K562 (cell line): ENCODE measurements around the gene KRTAP2-1. TPM values are rescaled to one million over a fixed set of nuclear protein-coding genes. Genes with fewer than 3 reads are reported as not detected.

Source experiments
- ATAC-seq: fragments of 200-7000 bp; cut with Tn5 transposase; 3 replicates; pipeline ENCODE4 v1.9.1; 2020; ENCODE audit warnings: moderate library complexity
- BruUV-seq: library from RNA; stranded (reverse); fragments of 400-500 nt; replicated peaks from 2 replicates; lab custom pipeline; 2021; lab: Mats Ljungman, UMichigan
- CTCF ChIA-PET: fragments of 300-600 bp; formaldehyde crosslinking; extraction: SDS; loops from one replicate; lab custom pipeline; 2021; ENCODE audit warnings: low intra/inter-chr PET ratio; lab: Yijun Ruan, JAX
- POLR2A ChIA-PET: fragments of 300-600, 350-650 bp; sonication (Branson Sonifier 250); formaldehyde crosslinking; extraction: SDS; loops from one replicate; lab custom pipeline; 2021; ENCODE audit warnings: antibody characterized with exemption, inconsistent platforms; lab: Yijun Ruan, JAX
- DNase-seq, 4 experiments: peaks; one replicate each; pipeline versions ENCODE4 v3.0.0 to v3.0.0-alpha.2; 2011 to 2018; ENCODE audit warnings: low spot score in 3 of 4, mixed read lengths in 3 of 4; ENCODE audit errors: extremely low read depth in 1 of 4
- FAIRE-seq: peaks from 2 replicates; lab custom pipeline; 2011; peaks lifted over from hg19 to GRCh38; lab: Jason Lieb, UNC
- H2AFZ ChIP-seq: 2 replicates; pipeline ENCODE4 v1.6.0; 2011; ENCODE audit warnings: low read depth, low read length, control low read depth, inconsistent platforms
- H3K27ac ChIP-seq: fragments of 200-600 bp; 3 replicates; pipeline ENCODE4 v1.8.0; 2011; ENCODE audit warnings: low read depth, mild to moderate bottlenecking, control low read depth, inconsistent platforms, low read length, moderate library complexity, mixed read lengths; ENCODE audit errors: extremely low read depth
- H3K27me3 ChIP-seq, 2 experiments: fragments of 300-600 bp in 1 of 2; 2 replicates in 1 of 2; 3 replicates in 1 of 2; pipeline versions ENCODE4 v1.6.0 to v1.8.0; 2011; ENCODE audit warnings: inconsistent platforms in 2 of 2, low read length in 2 of 2, mild to moderate bottlenecking in 1 of 2, mixed read lengths in 1 of 2, moderate library complexity in 1 of 2; ENCODE audit not compliant: control insufficient read depth in 2 of 2, insufficient read depth in 2 of 2
- H3K36me3 ChIP-seq: fragments of 300-600 bp; 3 replicates; pipeline ENCODE4 v1.8.0; 2011; ENCODE audit warnings: mild to moderate bottlenecking, low read length, inconsistent platforms; ENCODE audit not compliant: control insufficient read depth, insufficient read depth
- H3K4me1 ChIP-seq, 2 experiments: fragments of 200-600 bp in 1 of 2; replicated peaks in 1 of 2; 2 replicates in 1 of 2; 3 replicates in 1 of 2; pipeline versions ENCODE4 v1.5.1 to v1.8.0; 2011; ENCODE audit warnings: inconsistent platforms in 2 of 2, low read length in 2 of 2, mild to moderate bottlenecking in 1 of 2, mixed read lengths in 1 of 2, moderate library complexity in 1 of 2; ENCODE audit not compliant: control insufficient read depth in 2 of 2, insufficient read depth in 2 of 2
- H3K4me2 ChIP-seq: 2 replicates; pipeline ENCODE4 v1.6.1; 2011; ENCODE audit warnings: low read length, control low read depth, inconsistent platforms, mixed read lengths; ENCODE audit not compliant: insufficient read depth
- H3K4me3 ChIP-seq: fragments of 200-600 bp; sonication (generic), shearing (Covaris generic); 2 replicates; pipeline ENCODE4 v1.5.1; 2016; ENCODE audit warnings: control low read depth, inconsistent platforms
- H3K79me2 ChIP-seq: fragments of 200-600 bp; 3 replicates; pipeline ENCODE4 v1.8.0; 2011; ENCODE audit warnings: low read length, inconsistent platforms; ENCODE audit not compliant: control insufficient read depth, insufficient read depth
- H3K9ac ChIP-seq, 2 experiments: 2 replicates each; pipeline versions ENCODE4 v1.6.0 to v1.6.1; 2011; ENCODE audit warnings: low read depth in 2 of 2, low read length in 2 of 2, control low read depth in 1 of 2, inconsistent platforms in 1 of 2, mild to moderate bottlenecking in 1 of 2, mixed read lengths in 1 of 2; ENCODE audit not compliant: insufficient read depth in 1 of 2
- H3K9me1 ChIP-seq: one replicate; pipeline ENCODE4 v1.6.0; 2011; ENCODE audit warnings: inconsistent platforms, mild to moderate bottlenecking, low read length, moderate library complexity; ENCODE audit not compliant: control insufficient read depth, insufficient read depth
- H3K9me3 ChIP-seq: replicated peaks from 2 replicates; pipeline ENCODE4 v1.5.1; 2011; ENCODE audit warnings: low read depth, low read length, inconsistent platforms; ENCODE audit not compliant: control insufficient read depth, insufficient read depth
- H4K20me1 ChIP-seq: replicated peaks from 2 replicates; pipeline ENCODE4 v1.6.1; 2011; ENCODE audit warnings: low read length, inconsistent platforms, mixed read lengths; ENCODE audit not compliant: control insufficient read depth, insufficient read depth
- DPF2 ChIP-seq: fragments of 450-650 bp; IDR thresholded peaks from 2 replicates; pipeline ENCODE4 v1.6.1; 2016
- ELF1 ChIP-seq: fragments of 200-800 bp; sonication (Bioruptor generic); IDR thresholded peaks from 2 replicates; pipeline ENCODE4 v1.6.1; 2016; ENCODE audit warnings: missing genetic modification characterization, missing compliant biosample characterization
- NR2C2 ChIP-seq, 2 experiments: fragments of 200-800 bp in 1 of 2; sonication (Bioruptor generic) in 1 of 2; sonication (generic) in 1 of 2; formaldehyde crosslinking in 1 of 2; IDR thresholded peaks; 2 replicates each; pipeline versions ENCODE4 v1.6.1 to v1.8.0; 2016 to 2022; ENCODE audit warnings: mild to moderate bottlenecking in 1 of 2, missing compliant biosample characterization in 1 of 2, missing genetic modification characterization in 1 of 2, missing genetic modification reagents in 1 of 2
- RB1 ChIP-seq: fragments of 450-650 bp; IDR thresholded peaks from 2 replicates; pipeline ENCODE4 v1.6.1; 2017; ENCODE audit warnings: low read depth, mild to moderate bottlenecking
- RBM25 ChIP-seq: fragments of 200-400 bp; formaldehyde crosslinking; IDR thresholded peaks from 2 replicates; pipeline ENCODE4 v1.6.1; 2018; ENCODE audit warnings: low read length, low read depth, moderate library complexity; ENCODE audit not compliant: severe bottlenecking
- TEAD2 ChIP-seq: fragments of 450-650 bp; IDR thresholded peaks from 2 replicates; pipeline ENCODE4 v1.6.1; 2016; ENCODE audit warnings: missing genetic modification characterization, control low read depth, missing compliant biosample characterization
- ZBED1 ChIP-seq: IDR thresholded peaks from 2 replicates; pipeline ENCODE4 v1.6.1; 2014
- ZNF146 ChIP-seq: IDR thresholded peaks from one replicate; pipeline ENCODE4 v1.6.1; 2018; ENCODE audit warnings: missing compliant biosample characterization; ENCODE audit not compliant: unreplicated experiment
- ZNF197 ChIP-seq: fragments of 200-800 bp; sonication (Bioruptor generic); IDR thresholded peaks from 2 replicates; pipeline ENCODE4 v1.6.1; 2016; ENCODE audit warnings: low read depth, missing genetic modification characterization, missing compliant biosample characterization
- ZNF436 ChIP-seq: fragments of 250-450, 450-650 bp; sonication (Bioruptor Pico); formaldehyde crosslinking; IDR thresholded peaks from 2 replicates; pipeline ENCODE4 v1.7.0; 2020; ENCODE audit warnings: mild to moderate bottlenecking
- WGBS: fragments of 100-300 bp; shearing (Covaris generic); methylation state at CpG from one replicate; pipeline ENCODE4 v1.1.6; 2016; ENCODE audit warnings: low coverage, mixed read lengths; ENCODE audit not compliant: insufficient coverage; ENCODE audit errors: missing lambda C conversion rate; 5-methylcytosine and 5-hydroxymethylcytosine counted together
- in situ Hi-C: fragments of 300-500 bp; cut with MboI; formaldehyde crosslinking; loops from 4 replicates; pipeline ENCODE4 v1.15.0; 2018; ENCODE audit warnings: inconsistent platforms, mixed read lengths
- intact Hi-C: fragments of 100-400 bp; cut with micrococcal nuclease; formaldehyde crosslinking; loops from 2 replicates; pipeline ENCODE4 v1.14.2; 2022
- polyA plus RNA-seq, 8 experiments: library from polyadenylated mRNA; depleted of rRNA in 4 of 8; stranded (reverse) in 5 of 8; unstranded in 3 of 8; fragments of >200 nt; fragmentation: Nextera tagmentation in 2 of 8; fragmentation: Illumina TruSeq in 1 of 8; extraction: Ambion mirVana in 2 of 8; extraction: Trizol in 1 of 8; gene quantifications; 2 replicates each; pipeline versions ENCODE4 v1.2.1 to v1.2.3, GENCODE V29; 2011 to 2014; ENCODE audit warnings: inconsistent platforms in 1 of 8, missing spikeins in 1 of 8
- total RNA-seq, 7 experiments: library from RNA; depleted of rRNA in 6 of 7; stranded (reverse); fragments of >200 nt in 6 of 7; fragmentation: Illumina TruSeq in 2 of 7; extraction: Trizol in 2 of 7; gene quantifications; 2 replicates each; pipeline versions ENCODE4 v1.2.1 to v1.2.3, GENCODE V29; 2011 to 2021; ENCODE audit warnings: low replicate concordance in 1 of 7
- TF ChIP-seq, protein P1 (sequence below): fragments of 200-800 bp; sonication (Bioruptor generic); IDR thresholded peaks from 2 replicates; pipeline ENCODE4 v1.6.1; 2017; ENCODE audit warnings: missing genetic modification characterization, missing compliant biosample characterization
- TF ChIP-seq, protein P2 (sequence below): fragments of 250-450 bp; sonication (Bioruptor Pico); IDR thresholded peaks from 2 replicates; pipeline ENCODE4 v1.8.0; 2022; ENCODE audit warnings: inconsistent platforms
- TF ChIP-seq, protein P3 (sequence below): sonication (generic); formaldehyde crosslinking; IDR thresholded peaks from 2 replicates; pipeline ENCODE4 v1.8.1; 2023; ENCODE audit warnings: mild to moderate bottlenecking, missing genetic modification reagents

Gene KRTAP2-1
- total and polyA plus RNA-seq, 9 of the 15 experiments (the other 6 are each of a cell fraction or from before 2014, with no cell fraction given) = not detected

DNA sequence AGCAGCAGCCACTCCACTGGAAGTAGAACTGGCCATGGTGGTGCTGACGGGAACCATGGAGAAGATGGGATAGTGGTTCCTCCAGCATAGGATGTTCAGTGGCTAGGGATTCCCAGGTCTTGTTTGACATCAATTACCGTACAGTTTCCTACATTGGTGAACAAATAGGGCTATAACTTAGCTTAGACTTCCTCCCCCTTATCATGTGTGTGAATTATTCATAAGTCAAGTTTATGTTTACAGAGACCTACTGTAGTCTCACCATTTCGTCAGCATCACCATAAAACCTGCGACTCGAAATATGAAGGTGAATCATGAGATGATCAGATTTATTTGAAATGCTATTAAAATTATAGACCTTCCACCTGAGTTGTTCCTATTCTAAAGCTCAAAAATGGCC lies 11.6 kb upstream of the KRTAP2-1 start (continued):
- TF ChIP-seq, protein P1, sequence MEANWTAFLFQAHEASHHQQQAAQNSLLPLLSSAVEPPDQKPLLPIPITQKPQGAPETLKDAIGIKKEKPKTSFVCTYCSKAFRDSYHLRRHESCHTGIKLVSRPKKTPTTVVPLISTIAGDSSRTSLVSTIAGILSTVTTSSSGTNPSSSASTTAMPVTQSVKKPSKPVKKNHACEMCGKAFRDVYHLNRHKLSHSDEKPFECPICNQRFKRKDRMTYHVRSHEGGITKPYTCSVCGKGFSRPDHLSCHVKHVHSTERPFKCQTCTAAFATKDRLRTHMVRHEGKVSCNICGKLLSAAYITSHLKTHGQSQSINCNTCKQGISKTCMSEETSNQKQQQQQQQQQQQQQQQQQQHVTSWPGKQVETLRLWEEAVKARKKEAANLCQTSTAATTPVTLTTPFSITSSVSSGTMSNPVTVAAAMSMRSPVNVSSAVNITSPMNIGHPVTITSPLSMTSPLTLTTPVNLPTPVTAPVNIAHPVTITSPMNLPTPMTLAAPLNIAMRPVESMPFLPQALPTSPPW (CRISPR knock-in tag) = no peak
- TF ChIP-seq NR2C2 (CRISPR knock-in tag; IDR thresholded peaks at IDR 0.05) (no peak), NR2C2 (tag; IDR thresholded peaks at IDR 0.05) (no peak)

DNA sequence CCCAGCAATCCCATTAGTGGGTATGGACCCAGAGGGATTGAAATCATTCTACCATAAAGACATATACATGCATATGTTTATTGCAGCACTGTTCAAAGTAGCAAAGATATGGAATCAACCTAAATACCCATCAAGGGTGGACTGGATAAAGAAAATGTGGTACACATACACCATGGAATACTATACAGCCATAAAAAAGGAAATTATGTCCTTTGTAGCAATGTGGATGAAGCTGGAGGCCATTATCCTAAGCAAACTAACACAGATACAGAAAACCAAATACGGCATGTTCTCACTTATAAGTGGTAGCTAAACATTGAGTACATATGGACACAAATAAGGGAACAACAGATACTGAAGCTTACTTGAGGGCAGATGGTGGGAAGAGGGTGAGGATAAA lies 10.4 kb upstream of the KRTAP2-1 start:
- no peak overlapping the region for H3K9ac ChIP-seq
- no peaks in the 10 kb centered on the region for H3K9me1 ChIP-seq
- WGBS = 0% methylated on average over 1 of the region's 1 CpG
- H3K9me3 ChIP-seq = no peaks in the 10 kb centered on the region
- no peaks in the 10 kb centered on the region for H3K79me2 ChIP-seq
- H3K4me1 ChIP-seq = no peaks in the 10 kb centered on the region
- ChIA-PET CTCF (no interaction called here), POLR2A (no interaction called here)
- no peak overlapping the region for H3K27ac ChIP-seq
- no peak overlapping the region for H2AFZ ChIP-seq
- BruUV-seq = no TSS peak
- H3K4me3 ChIP-seq = no peak overlapping the region
- FAIRE-seq (no peak), DNase-seq (no peak), ATAC-seq (no peak)
- H3K4me2 ChIP-seq = no peak overlapping the region
- TF ChIP-seq DPF2 (no peak), TEAD2 (tag) (no peak), ELF1 (no peak), ZNF146 (CRISPR knock-in tag) (peak; percentile 92), RBM25 (peak; percentile 71), RB1 (no peak), ZBED1 (no peak), ZNF197 (CRISPR knock-in tag) (no peak), ZNF436 (CRISPR knock-in tag) (no peak)
- TF ChIP-seq, protein P2, sequence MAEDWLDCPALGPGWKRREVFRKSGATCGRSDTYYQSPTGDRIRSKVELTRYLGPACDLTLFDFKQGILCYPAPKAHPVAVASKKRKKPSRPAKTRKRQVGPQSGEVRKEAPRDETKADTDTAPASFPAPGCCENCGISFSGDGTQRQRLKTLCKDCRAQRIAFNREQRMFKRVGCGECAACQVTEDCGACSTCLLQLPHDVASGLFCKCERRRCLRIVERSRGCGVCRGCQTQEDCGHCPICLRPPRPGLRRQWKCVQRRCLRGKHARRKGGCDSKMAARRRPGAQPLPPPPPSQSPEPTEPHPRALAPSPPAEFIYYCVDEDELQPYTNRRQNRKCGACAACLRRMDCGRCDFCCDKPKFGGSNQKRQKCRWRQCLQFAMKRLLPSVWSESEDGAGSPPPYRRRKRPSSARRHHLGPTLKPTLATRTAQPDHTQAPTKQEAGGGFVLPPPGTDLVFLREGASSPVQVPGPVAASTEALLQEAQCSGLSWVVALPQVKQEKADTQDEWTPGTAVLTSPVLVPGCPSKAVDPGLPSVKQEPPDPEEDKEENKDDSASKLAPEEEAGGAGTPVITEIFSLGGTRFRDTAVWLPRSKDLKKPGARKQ (CRISPR knock-in tag) = no peak
- TF ChIP-seq, protein P3, sequence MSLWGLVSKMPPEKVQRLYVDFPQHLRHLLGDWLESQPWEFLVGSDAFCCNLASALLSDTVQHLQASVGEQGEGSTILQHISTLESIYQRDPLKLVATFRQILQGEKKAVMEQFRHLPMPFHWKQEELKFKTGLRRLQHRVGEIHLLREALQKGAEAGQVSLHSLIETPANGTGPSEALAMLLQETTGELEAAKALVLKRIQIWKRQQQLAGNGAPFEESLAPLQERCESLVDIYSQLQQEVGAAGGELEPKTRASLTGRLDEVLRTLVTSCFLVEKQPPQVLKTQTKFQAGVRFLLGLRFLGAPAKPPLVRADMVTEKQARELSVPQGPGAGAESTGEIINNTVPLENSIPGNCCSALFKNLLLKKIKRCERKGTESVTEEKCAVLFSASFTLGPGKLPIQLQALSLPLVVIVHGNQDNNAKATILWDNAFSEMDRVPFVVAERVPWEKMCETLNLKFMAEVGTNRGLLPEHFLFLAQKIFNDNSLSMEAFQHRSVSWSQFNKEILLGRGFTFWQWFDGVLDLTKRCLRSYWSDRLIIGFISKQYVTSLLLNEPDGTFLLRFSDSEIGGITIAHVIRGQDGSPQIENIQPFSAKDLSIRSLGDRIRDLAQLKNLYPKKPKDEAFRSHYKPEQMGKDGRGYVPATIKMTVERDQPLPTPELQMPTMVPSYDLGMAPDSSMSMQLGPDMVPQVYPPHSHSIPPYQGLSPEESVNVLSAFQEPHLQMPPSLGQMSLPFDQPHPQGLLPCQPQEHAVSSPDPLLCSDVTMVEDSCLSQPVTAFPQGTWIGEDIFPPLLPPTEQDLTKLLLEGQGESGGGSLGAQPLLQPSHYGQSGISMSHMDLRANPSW (CRISPR knock-in tag) = no peak
- H3K27me3 ChIP-seq = peaks cover 4 to 5% of the 10 kb centered on the region in 2 experiments; a peak in 4 of 5 replicates
- intact Hi-C loops (no loop called here), in situ Hi-C loops (no loop called here)
- no peaks in the 10 kb centered on the region for H3K36me3 ChIP-seq
- no peaks in the 10 kb centered on the region; the same call in 1 of the 2 replicates for H4K20me1 ChIP-seq
